ENCODE data around the gene ZMYND12.
"Not testable (repeated sequence)": the region's sequence is repeated elsewhere in the genome, so short reads cannot be mapped to it uniquely, and the experiment has no call there.

The ZMYND12 gene, protein sequence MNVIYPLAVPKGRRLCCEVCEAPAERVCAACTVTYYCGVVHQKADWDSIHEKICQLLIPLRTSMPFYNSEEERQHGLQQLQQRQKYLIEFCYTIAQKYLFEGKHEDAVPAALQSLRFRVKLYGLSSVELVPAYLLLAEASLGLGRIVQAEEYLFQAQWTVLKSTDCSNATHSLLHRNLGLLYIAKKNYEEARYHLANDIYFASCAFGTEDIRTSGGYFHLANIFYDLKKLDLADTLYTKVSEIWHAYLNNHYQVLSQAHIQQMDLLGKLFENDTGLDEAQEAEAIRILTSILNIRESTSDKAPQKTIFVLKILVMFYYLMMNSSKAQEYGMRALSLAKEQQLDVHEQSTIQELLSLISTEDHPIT

DNA sequence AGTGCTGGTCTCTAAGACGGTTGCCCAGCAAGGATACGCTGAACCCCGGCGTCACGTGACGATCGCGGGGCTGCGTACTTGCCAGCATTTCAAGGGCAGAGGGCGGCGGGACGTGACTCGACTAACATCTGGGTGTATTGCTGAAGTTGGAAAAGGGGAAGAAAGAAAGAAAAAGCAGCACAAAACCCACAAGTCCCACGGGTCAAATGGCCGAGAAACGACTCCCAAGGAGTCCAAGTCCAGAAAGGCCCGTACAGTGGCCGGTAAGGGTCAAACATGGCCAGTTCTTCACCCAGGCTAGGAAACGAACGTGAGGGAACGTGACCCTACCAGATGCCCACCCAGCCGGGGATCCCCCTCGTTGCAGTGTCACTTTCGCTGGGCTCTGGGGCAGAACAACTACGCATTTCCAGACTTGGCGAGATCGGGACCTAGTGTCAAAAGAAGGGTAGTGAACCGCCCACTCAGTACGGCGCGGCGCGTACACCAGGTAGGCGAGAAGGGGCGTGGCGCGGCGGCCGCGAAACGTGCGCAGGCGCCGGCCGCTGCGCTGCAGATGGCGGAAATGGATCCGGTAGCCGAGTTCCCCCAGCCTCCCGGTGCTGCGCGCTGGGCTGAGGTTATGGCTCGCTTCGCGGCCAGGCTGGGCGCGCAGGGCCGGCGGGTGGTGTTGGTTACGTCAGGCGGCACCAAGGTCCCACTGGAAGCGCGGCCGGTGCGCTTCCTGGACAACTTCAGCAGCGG is at the start of gene ZMYND12, which contains the start of gene PPCS:
ZMYND12 (minus strand) TSS at position 13 of the 744 bp plus-strand sequence. CDS start 25 bp downstream, outside the sequence.
PPCS (plus strand) TSS at position 534 of the 744 bp plus-strand sequence; CDS start at position 557, 23 bp downstream.
- peak; percentile 97 for DNase-seq

DNA sequence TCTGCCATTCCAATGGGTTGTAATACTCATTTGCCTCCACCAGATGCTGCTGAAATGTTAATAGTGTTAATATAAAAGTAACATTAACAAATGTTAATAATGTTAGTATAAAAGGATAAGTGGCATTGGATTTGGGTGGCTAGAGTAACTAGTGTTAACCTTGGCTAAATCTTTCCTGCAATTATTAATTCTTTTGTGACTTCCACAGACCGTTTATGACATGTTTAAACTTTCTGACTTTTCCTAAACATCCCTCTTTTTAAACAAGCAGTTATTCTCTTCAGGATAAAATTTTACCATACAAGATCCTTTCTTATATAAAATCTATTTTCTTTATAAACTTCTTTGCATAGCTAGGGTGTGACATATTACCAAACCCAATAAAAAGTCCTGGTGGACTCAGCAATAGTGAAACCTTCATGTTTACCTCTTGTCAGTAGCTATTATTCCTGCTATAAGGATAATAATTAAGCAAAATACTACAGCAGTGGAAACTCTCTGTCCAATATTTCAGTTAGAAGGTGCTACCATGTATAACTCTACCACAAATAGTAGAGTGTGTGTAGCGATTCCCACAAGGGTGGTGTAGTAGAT is 48.8 kb upstream of the ZMYND12 start:
- no peak for DNase-seq

DNA sequence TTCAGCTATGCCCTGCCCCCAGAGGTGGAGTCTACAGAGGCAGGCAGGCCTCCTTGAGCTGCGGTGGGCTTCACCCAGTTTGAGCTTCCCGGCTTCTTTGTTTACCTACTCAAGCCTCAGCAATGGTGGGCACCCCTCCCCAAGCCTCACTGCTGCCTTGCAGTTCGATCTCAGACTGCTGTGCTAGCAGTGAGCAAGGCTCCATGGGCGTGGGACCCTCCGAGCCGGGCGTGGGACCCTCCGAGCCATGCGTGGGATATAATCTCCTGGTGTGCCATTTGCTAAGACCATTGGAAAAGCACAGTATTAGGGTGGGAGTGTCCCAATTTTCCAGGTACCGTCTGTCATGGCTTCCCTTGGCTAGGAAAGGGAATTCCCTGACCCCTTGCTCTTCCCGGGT is 46.2 kb upstream of the ZMYND12 start:
- not testable (repeated sequence) for DNase-seq

DNA sequence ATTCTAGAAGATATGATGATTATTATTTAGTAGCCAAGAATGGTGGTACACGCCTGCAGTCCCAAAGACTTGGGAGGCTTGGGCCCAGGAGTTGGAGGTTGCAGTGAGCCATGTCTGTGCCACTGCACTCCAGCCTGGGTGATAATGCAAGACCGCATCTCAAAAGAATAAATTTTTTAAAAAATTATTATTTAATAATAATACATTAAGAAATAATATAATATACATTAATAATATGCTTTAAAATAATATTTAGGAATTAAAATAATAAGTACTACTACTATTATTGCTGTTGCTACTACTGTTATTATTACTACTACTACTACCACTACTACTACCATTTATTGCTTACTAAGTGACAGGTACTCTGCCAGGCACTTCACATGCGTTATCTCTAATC is 34.4 kb upstream of the ZMYND12 start:
- DNase-seq = no peak

DNA sequence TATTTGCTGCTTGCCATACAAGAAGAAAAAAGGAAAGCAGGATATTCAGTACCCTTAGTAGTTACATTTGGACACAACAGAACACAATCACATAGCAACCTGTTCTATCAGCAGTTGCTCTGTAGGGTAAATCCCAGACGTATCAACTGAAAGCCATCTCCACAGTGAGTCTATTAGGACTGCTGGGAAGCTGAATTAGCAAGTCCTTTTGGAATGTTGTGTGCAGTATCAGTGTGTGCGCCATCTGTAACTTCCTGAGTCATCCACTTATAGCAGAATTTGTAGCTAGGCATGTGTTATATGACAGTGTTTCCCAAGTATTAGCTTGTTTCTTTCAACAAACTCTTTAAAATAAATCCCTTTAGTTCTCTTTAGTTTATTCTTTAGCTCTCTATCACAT is 28.6 kb upstream of the ZMYND12 start:
- peak; percentile 12 for DNase-seq

DNA sequence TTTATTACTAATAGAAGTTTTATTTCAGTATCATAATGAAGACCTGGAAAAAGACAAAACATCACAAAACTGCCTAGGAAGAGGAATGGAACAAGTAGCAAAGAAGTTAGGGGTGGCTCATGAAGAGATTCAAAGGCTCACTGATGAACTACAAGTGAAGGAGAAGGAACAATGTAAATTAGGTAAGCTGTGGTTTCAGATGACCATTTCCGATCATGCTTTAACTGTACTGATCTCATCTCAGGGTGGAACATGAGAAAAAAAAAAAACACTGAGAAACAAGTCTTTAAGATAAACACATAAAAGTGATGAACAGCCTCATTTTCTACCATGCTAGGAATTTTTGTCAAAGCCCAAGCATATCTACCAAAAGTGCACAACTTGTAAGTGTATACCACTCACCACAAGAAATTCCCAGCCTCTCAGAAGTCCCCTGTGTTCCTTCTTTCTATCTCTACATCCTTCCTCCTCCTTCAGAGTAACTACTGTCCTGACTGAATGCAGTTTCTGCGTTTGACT is 26.9 kb upstream of the ZMYND12 start:
- no peak for DNase-seq

DNA sequence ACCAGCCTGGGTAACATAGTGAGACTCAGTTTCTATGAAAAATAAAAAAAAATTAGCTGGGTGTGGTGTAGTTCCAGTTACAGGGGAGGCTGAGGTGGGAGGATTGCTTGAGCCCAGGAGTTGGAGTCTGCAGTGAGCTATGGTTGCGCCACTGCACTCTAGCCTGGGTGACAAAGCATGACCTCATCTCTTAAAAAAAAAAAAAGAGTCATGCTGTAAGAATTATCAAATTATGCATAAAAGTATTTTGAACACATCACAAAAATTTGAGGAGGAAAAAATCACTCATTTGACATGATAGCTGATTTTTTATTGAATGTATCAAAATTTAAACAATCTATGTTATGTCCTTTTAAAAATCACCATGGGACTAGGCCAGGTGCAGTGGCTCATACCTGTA is 25.1 kb upstream of the ZMYND12 start:
- no peak for DNase-seq

DNA sequence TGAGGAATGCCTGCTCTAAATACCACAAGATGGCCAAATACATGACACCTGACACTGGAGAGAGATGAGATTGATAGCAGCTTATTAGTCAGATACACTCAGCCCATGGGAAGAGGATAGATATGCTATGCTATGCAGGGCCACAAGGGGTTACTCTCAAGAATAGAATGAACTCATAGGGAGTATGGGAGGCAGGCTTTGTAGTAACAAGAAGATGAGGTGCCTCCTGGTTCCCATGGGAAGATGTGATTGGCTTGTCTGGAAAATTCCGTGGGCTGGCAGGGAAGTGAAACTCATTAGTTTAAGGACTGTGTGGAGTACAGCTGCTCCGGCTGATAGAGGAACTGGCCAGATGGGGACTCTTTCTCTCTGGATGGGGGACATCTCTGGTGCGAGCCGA is 23.8 kb upstream of the ZMYND12 start:
- peak; percentile 62 for DNase-seq

DNA sequence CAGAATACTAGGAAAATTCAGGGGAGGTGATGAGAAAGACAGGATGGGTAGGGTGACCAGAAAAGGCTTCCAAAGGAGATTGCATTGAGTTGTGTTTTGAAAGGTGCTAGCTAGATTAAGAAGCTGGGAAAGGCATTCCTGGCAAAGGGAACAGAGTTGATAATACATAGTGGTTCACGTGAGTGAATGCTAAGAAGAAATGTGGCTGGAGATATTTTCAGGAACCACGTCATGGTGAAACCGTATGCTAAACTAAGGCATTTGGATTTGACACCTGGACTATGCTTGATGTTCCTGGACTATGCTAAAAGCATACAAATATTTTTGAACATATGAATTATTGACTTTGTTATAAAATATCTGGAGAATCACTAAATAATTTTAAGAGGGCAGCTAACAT is 22.0 kb upstream of the ZMYND12 start:
- no peak for DNase-seq

DNA sequence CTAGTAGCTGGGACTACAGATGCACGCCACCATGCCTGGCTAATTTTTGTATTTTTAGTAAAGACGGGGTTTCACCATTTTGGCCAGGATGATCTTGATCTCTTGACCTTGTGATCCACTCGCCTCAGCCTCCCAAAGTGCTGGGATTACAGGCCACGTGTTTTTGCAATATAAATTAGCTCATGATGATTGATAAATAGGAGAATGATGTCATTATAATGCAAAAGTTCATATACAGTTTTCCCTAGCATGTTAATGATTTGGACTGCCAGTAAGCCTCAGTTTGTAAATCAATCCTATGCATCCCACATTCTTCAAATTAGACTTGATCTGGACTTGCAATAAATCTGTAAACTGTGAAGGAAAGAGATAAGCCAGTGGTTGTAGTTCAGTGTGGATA is 21.5 kb upstream of the ZMYND12 start:
- DNase-seq = not testable (repeated sequence)

DNA sequence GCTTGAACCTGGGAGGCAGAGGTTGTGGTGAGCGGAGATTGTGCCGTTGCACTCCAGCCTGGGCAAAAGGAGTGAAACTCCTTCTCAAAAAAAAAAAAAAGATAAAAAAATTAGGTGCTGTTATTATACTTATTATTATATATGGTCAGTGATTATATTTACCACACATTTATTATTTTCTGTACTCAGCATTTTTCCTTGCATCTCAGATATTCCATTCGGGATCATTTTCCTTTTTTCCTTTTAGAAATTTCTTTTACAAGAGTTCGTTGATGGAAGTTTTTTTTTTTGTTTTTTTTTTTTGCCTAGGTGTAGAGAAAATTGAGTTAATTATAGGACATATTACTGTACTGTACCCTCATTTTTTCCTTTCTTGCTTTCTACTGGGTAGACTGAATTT is 20.8 kb upstream of the ZMYND12 start:
- DNase-seq = no peak

DNA sequence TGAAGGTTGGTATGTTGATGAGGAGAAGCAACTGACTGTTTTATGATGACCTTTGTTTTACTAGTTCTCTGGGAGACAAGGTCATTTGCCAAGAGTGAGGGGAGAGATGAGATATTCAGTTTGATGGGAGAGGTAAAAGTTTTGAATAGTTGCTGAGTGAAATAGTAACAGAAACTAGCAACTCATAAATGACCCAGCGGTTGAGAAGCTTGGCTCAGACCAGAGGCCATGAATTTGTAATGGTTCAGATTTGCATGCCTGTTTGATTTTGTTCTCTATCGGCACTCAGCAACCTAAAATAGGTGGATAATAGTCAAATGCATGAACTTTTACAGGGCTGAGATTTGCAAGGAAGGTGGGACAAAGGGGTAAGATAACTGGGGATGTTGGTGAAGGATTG is 13.9 kb upstream of the ZMYND12 start:
- no peak for DNase-seq

DNA sequence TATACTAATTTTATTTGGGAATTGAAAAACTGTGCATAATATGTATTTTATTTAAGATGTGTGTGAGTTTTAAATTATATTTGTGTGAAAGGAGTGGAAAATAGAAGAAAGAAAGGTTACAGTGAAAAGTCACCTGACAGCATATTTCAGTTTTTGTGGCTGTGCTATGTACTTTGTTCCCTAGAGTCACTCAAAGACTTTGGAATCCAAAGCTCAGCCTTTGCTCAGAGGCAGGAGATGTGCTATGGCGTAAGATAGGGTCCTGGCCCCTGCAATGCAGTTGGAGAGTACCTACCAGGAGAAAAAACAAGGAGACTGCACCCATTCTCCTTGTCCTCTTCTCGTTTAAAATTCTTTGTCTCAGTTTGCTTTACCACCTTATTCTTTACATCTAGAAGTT is 10.2 kb upstream of the ZMYND12 start:
- no peak for DNase-seq

DNA sequence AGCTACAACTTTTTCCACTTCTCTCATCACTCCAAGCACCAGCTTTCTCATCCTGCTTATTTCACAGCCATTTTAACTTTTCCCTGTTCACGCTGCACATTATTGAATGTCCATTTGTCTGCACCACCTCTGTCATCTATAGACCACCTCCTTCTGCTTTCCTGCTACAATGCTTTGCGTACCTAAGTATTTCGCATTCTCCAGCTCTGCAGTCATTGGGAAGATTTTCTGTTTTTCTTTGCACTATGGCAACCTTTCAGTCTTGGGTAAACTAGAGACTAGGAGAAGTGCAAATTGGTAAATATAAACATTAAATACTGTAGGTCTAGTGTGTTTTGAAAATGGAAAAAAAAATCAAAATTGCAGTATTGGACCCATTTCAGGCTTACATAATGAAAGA is 8.1 kb upstream of the ZMYND12 start:
- DNase-seq = no peak

DNA sequence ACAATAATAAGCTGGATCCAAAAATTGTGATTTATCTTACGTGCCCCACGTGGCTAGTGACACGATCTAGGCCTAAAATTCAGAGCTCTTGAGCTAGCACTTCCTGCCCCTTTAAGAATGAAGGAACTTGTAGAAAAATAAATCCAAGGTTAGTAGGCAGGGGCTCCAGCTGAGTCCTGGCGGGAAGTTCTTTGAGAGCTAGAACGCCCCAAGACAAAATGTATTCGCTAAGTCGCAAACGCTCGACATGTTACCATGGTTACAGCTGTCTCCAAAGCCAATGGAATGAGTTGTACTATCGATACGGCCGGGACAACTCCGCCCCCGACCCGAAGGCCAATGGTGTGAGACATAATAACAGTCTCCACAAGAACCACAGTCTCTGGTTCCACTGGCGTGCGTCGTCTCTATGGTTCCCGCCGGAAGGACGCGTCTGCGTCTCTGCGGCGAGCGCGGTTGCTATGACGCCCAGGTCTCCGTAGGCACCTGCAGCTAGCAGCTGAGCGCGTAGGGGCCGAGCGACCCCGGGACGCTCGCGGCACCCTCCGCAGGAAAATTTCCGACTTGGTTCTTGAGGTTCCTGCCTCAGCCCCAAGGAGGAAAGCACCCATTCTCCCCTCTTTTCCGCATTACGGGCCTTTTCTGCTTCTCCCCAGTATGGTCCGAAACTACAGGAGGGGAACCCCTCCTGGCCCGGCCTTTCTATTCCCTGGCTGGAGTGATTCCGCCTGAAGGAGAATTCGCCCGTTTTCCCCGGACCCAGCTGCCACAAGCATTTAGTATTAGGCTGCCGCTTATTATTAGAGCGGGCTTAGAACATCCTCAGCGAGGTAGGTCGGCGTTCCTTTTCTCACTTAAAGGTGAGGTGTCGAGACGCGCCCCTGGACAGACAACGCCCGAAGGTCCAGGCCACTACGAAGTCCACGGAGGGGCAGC is 7.3 kb upstream of the ZMYND12 start, which contains the start of gene CCDC30:
CCDC30 (plus strand) TSS at position 459 of the 936 bp plus-strand sequence. CDS start 17,266 bp downstream, outside the sequence.
- peak; percentile 99 for DNase-seq

DNA sequence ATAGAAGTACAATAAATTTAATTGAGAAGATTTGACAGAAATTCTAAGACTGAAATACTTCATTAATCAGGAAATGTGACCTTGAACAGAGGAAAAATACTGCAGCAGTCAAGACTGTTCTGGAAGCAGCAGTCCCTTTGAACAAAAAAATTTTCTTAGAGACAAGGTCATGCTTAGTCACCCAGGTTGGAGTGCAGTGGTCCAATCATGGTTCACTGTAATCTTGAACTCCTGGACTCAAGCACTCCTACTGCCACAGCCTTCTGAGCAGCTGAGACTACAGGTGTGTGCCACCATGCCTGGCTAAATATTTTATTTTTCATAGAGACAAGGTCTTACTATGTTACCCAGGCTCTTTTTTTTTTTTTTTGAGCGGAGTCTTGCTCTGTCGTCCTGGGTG is 5.4 kb upstream of the ZMYND12 start:
- DNase-seq = no peak

DNA sequence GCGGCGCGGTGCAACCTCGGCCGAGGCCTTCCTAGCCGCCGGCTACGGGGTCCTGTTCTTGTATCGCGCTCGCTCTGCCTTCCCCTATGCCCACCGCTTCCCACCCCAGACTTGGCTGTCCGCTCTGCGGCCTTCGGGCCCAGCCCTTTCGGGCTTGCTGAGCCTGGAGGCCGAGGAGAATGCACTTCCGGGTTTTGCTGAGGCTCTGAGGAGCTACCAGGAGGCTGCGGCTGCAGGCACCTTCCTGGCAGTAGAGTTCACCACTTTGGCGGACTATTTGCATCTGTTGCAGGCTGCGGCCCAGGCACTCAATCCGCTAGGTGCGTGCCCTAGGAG is 900 bp upstream of the ZMYND12 start:
- no peak for DNase-seq

DNA sequence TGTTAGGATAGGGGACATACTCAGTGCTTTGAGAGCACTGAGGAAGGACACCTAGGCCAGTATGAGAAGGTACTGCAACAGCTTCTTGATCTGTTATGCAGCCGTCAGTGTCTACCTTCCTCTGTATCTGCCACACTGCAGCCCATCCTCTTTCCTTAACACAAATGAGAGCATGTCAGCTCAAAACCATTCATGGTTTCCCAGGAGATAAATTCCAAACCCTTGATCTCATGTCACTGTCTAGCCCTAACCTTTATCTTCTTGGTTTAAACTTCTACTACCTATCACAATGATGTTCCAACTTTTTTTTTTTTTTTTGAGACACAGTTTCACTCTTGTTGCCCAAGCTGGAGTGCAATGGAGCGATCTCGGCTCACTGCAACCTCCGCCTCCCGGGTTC is 1.4 kb downstream of the ZMYND12 start:
- DNase-seq = no peak

DNA sequence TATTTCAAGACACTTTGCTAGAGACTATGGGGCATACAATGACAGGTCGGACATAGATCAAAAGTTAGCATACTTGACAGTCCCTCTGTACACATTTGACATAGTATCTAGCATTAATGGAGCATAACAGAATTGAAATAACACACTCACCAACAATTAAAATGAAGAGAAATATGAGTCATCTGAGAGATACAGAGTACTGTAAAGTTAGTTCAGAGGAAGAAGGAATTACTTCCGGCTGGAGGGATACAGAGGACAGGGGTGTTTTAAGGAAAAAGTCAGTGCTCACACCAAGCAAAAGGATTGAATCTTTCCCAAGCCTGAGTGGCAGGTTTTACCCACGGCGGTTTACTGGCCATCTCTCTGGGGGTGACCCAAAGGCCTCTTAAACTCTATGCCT is 2.4 kb downstream of the ZMYND12 start:
- no peak for DNase-seq

DNA sequence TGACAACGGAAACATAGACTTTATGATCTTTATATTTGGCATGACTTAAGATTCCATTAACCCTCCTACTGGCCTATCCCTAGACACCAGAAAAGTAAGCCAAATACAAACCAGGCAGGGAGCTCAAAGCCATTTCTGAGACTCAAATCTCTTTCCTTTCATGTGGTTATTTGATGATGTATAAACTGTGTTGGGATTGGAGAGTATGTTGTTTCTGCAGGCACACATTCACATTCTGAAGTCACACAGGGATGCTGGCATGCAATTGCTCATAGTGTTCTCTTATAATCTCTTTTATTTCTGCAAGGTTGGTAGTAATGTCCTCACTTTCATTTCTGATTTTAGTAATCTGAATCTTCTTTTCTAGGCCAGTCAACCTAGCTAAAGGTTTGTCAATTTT is 5.8 kb downstream of the ZMYND12 start:
- DNase-seq = no peak

DNA sequence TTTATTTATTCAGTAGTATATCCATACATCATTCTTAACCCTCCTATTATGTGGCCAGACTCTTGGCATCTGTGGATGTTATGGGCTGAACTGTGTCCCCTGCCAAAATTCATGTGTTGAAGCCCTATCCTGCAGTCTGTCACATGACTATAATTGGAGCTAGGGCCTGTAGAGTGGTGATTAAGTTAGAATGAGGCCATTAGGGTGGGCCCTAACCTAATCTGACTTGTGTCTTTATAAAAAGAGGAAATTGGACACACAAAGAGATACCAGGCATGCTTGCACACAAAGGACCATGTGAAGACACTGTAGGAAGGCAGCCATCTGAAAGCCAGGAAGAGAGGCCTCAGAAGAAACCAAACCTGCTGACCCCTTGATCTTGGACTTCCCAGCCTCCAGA is 6.6 kb downstream of the ZMYND12 start:
- DNase-seq = no peak

DNA sequence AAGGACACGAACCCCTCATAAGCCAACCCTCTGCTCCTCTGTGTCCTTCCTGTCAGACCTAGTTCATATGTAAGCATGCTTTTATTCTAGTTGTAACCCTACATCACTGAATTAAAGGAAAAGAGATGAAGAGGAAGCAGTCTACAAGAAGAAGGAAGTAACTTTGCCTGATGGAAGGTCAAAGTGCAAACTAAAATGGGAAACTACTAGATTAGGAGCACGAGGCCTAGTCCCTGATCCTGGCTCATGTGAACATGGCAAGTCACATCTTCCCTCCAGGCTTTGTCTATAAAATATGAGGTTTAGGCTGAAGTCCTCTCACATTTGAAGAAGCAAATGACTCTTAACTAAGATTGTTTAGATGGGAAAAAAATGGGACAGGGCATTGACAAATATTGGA is 13.2 kb downstream of the ZMYND12 start:
- DNase-seq = no peak
